ENCODE data around the gene CA12.

CA12 gene

GRCh38 chr15:63367900-63368299 is 13.7 kb downstream of the CA12 start:
- peaks cover 2% of the 10 kb centered on the region for H3K79me1 ChIP-seq (ENCODE audit: low read length)
- H3K4ac ChIP-seq (ENCODE audit: low read depth, low read length) = no peak overlapping the region
- no peak overlapping the region for H4K5ac ChIP-seq (ENCODE audit: low read length)
- H3K27me3 ChIP-seq (ENCODE audit: insufficient read depth, low read length, poor library complexity) = no peaks in the 10 kb centered on the region
- no peak overlapping the region for H3K18ac ChIP-seq (ENCODE audit: low read length)
- H4K8ac ChIP-seq (ENCODE audit: low read depth, low read length) = no peak overlapping the region
- H2AK5ac ChIP-seq (ENCODE audit: low read length) = no peak overlapping the region
- H3K9ac ChIP-seq (ENCODE audit: low read length) = no peak overlapping the region
- no peak overlapping the region for H2BK120ac ChIP-seq (ENCODE audit: low read depth, low read length)
- no peak overlapping the region for H3K23ac ChIP-seq (ENCODE audit: low read length)
- no peak overlapping the region for H3K56ac ChIP-seq (ENCODE audit: low read length)
- no peak for DNase-seq
- H3K36me3 ChIP-seq (ENCODE audit: control insufficient read depth, insufficient read depth, low read length) = no peaks in the 10 kb centered on the region
- no CpG with 5 or more reads among the region's 6 CpGs for WGBS (ENCODE audit: extremely low coverage, insufficient coverage, low lambda C conversion rate)
- peaks cover 2% of the 10 kb centered on the region for H3K4me1 ChIP-seq (ENCODE audit: control insufficient read depth, low read depth, low read length)
- H2BK15ac ChIP-seq (replicated peaks; ENCODE audit: low read depth) = no peak overlapping the region
- H3K4me2 ChIP-seq (ENCODE audit: low read length) = no peak overlapping the region
- H3K79me2 ChIP-seq (ENCODE audit: control insufficient read depth, insufficient read depth, low read length) = no peaks in the 10 kb centered on the region
- no peak overlapping the region for H3K4me3 ChIP-seq (ENCODE audit: low read length)
- H3K27ac ChIP-seq (ENCODE audit: low read depth, low read length) = no peak overlapping the region
- no peak overlapping the region for H2BK5ac ChIP-seq (ENCODE audit: low read length)

GRCh38 chr15:63367390-63367789 is 14.3 kb downstream of the CA12 start:
- DNase-seq = no peak

GRCh38 chr15:63366451-63366850 is 15.2 kb downstream of the CA12 start:
- Histone ChIP-seq H3K4ac (ENCODE audit: low read depth, low read length) (no peak overlapping the region), H2BK5ac (ENCODE audit: low read length) (no peak overlapping the region), H4K5ac (ENCODE audit: low read length) (no peak overlapping the region), H4K8ac (ENCODE audit: low read depth, low read length) (no peak overlapping the region), H3K27ac (ENCODE audit: low read depth, low read length) (no peak overlapping the region), H3K23ac (ENCODE audit: low read length) (no peak overlapping the region), H3K56ac (ENCODE audit: low read length) (no peak overlapping the region), H3K4me3 (ENCODE audit: low read length) (no peak overlapping the region), H3K79me2 (ENCODE audit: control insufficient read depth, insufficient read depth, low read length) (no peaks in the 10 kb centered on the region), H3K4me2 (ENCODE audit: low read length) (no peak overlapping the region), H3K18ac (ENCODE audit: low read length) (no peak overlapping the region), H3K79me1 (ENCODE audit: low read length) (no peaks in the 10 kb centered on the region), H3K27me3 (ENCODE audit: insufficient read depth, low read length, poor library complexity) (no peaks in the 10 kb centered on the region), H2BK120ac (ENCODE audit: low read depth, low read length) (no peak overlapping the region), H3K36me3 (ENCODE audit: control insufficient read depth, insufficient read depth, low read length) (no peaks in the 10 kb centered on the region), H2BK15ac (replicated peaks; ENCODE audit: low read depth) (no peak overlapping the region), H2AK5ac (ENCODE audit: low read length) (no peak overlapping the region), H3K9ac (ENCODE audit: low read length) (no peak overlapping the region), H3K4me1 (ENCODE audit: control insufficient read depth, low read depth, low read length) (peaks cover 2% of the 10 kb centered on the region)
- no peak for DNase-seq
- no CpG with 5 or more reads among the region's 2 CpGs for WGBS (ENCODE audit: extremely low coverage, insufficient coverage, low lambda C conversion rate)

More at GRCh38 chr15:63367390-63367789, 14.3 kb downstream of the CA12 start:
- H2BK120ac ChIP-seq (ENCODE audit: low read depth, low read length) = no peak overlapping the region
- H3K18ac ChIP-seq (ENCODE audit: low read length) = no peak overlapping the region
- no peak overlapping the region for H2BK15ac ChIP-seq (replicated peaks; ENCODE audit: low read depth)
- no peaks in the 10 kb centered on the region for H3K27me3 ChIP-seq (ENCODE audit: insufficient read depth, low read length, poor library complexity)
- H2BK5ac ChIP-seq (ENCODE audit: low read length) = no peak overlapping the region
- no peak overlapping the region for H2AK5ac ChIP-seq (ENCODE audit: low read length)
- no CpG with 5 or more reads among the region's 2 CpGs for WGBS (ENCODE audit: extremely low coverage, insufficient coverage, low lambda C conversion rate)
- no peak overlapping the region for H4K5ac ChIP-seq (ENCODE audit: low read length)
- H3K9ac ChIP-seq (ENCODE audit: low read length) = no peak overlapping the region
- no peaks in the 10 kb centered on the region for H3K79me1 ChIP-seq (ENCODE audit: low read length)
- no peak overlapping the region for H3K4ac ChIP-seq (ENCODE audit: low read depth, low read length)
- no peaks in the 10 kb centered on the region for H3K79me2 ChIP-seq (ENCODE audit: control insufficient read depth, insufficient read depth, low read length)
- H4K8ac ChIP-seq (ENCODE audit: low read depth, low read length) = no peak overlapping the region
- no peaks in the 10 kb centered on the region for H3K36me3 ChIP-seq (ENCODE audit: control insufficient read depth, insufficient read depth, low read length)
- peaks cover 2% of the 10 kb centered on the region for H3K4me1 ChIP-seq (ENCODE audit: control insufficient read depth, low read depth, low read length)
- no peak overlapping the region for H3K27ac ChIP-seq (ENCODE audit: low read depth, low read length)
- no peak overlapping the region for H3K4me2 ChIP-seq (ENCODE audit: low read length)
- H3K56ac ChIP-seq (ENCODE audit: low read length) = no peak overlapping the region
- H3K23ac ChIP-seq (ENCODE audit: low read length) = no peak overlapping the region
- no peak overlapping the region for H3K4me3 ChIP-seq (ENCODE audit: low read length)

GRCh38 chr15:63365273-63365680 is 16.4 kb downstream of the CA12 start:
- Histone ChIP-seq H3K4me1 (ENCODE audit: control insufficient read depth, low read depth, low read length) (peaks cover 2% of the 10 kb centered on the region), H3K23ac (ENCODE audit: low read length) (no peak overlapping the region), H3K79me2 (ENCODE audit: control insufficient read depth, insufficient read depth, low read length) (no peaks in the 10 kb centered on the region), H2BK120ac (ENCODE audit: low read depth, low read length) (no peak overlapping the region), H3K27me3 (ENCODE audit: insufficient read depth, low read length, poor library complexity) (no peaks in the 10 kb centered on the region), H2AK5ac (ENCODE audit: low read length) (no peak overlapping the region), H3K18ac (ENCODE audit: low read length) (no peak overlapping the region), H3K27ac (ENCODE audit: low read depth, low read length) (no peak overlapping the region), H2BK15ac (replicated peaks; ENCODE audit: low read depth) (no peak overlapping the region), H3K4ac (ENCODE audit: low read depth, low read length) (no peak overlapping the region), H4K5ac (ENCODE audit: low read length) (no peak overlapping the region), H4K8ac (ENCODE audit: low read depth, low read length) (no peak overlapping the region), H3K4me3 (ENCODE audit: low read length) (no peak overlapping the region), H3K79me1 (ENCODE audit: low read length) (no peaks in the 10 kb centered on the region), H3K36me3 (ENCODE audit: control insufficient read depth, insufficient read depth, low read length) (no peaks in the 10 kb centered on the region), H3K56ac (ENCODE audit: low read length) (no peak overlapping the region), H3K9ac (ENCODE audit: low read length) (no peak overlapping the region), H3K4me2 (ENCODE audit: low read length) (no peak overlapping the region), H2BK5ac (ENCODE audit: low read length) (no peak overlapping the region)
- no CpG with 5 or more reads among the region's 5 CpGs for WGBS (ENCODE audit: extremely low coverage, insufficient coverage, low lambda C conversion rate)
- no peak for DNase-seq

GRCh38 chr15:63364399-63365272 is 17.0 kb downstream of the CA12 start:
- Histone ChIP-seq H3K79me2 (ENCODE audit: control insufficient read depth, insufficient read depth, low read length) (no peaks in the 10 kb centered on the region), H3K4me1 (ENCODE audit: control insufficient read depth, low read depth, low read length) (peaks cover 2% of the 10 kb centered on the region), H2BK15ac (replicated peaks; ENCODE audit: low read depth) (no peak overlapping the region), H3K27ac (ENCODE audit: low read depth, low read length) (no peak overlapping the region), H2BK5ac (ENCODE audit: low read length) (no peak overlapping the region), H3K56ac (ENCODE audit: low read length) (no peak overlapping the region), H2BK120ac (ENCODE audit: low read depth, low read length) (no peak overlapping the region), H3K36me3 (ENCODE audit: control insufficient read depth, insufficient read depth, low read length) (no peaks in the 10 kb centered on the region), H4K5ac (ENCODE audit: low read length) (no peak overlapping the region), H3K4ac (ENCODE audit: low read depth, low read length) (no peak overlapping the region), H3K18ac (ENCODE audit: low read length) (no peak overlapping the region), H3K4me3 (ENCODE audit: low read length) (no peak overlapping the region), H3K4me2 (ENCODE audit: low read length) (no peak overlapping the region), H3K9ac (ENCODE audit: low read length) (no peak overlapping the region), H4K8ac (ENCODE audit: low read depth, low read length) (no peak overlapping the region), H3K27me3 (ENCODE audit: insufficient read depth, low read length, poor library complexity) (no peaks in the 10 kb centered on the region), H2AK5ac (ENCODE audit: low read length) (no peak overlapping the region), H3K79me1 (ENCODE audit: low read length) (no peaks in the 10 kb centered on the region), H3K23ac (ENCODE audit: low read length) (no peak overlapping the region)
- WGBS (ENCODE audit: extremely low coverage, insufficient coverage, low lambda C conversion rate) = no CpG with 5 or more reads among the region's 11 CpGs
- DNase-seq = peak; percentile 23

GRCh38 chr15:63363292-63363691 is 18.4 kb downstream of the CA12 start:
- Histone ChIP-seq H3K79me2 (ENCODE audit: control insufficient read depth, insufficient read depth, low read length) (no peaks in the 10 kb centered on the region), H2BK120ac (ENCODE audit: low read depth, low read length) (no peak overlapping the region), H3K4me1 (ENCODE audit: control insufficient read depth, low read depth, low read length) (peaks cover 2% of the 10 kb centered on the region), H4K5ac (ENCODE audit: low read length) (no peak overlapping the region), H3K9ac (ENCODE audit: low read length) (no peak overlapping the region), H3K27ac (ENCODE audit: low read depth, low read length) (no peak overlapping the region), H4K8ac (ENCODE audit: low read depth, low read length) (no peak overlapping the region), H2BK15ac (replicated peaks; ENCODE audit: low read depth) (no peak overlapping the region), H3K79me1 (ENCODE audit: low read length) (no peaks in the 10 kb centered on the region), H3K18ac (ENCODE audit: low read length) (no peak overlapping the region), H3K4ac (ENCODE audit: low read depth, low read length) (no peak overlapping the region), H3K23ac (ENCODE audit: low read length) (no peak overlapping the region), H2BK5ac (ENCODE audit: low read length) (no peak overlapping the region), H3K4me3 (ENCODE audit: low read length) (no peak overlapping the region), H3K4me2 (ENCODE audit: low read length) (no peak overlapping the region), H3K56ac (ENCODE audit: low read length) (no peak overlapping the region), H3K27me3 (ENCODE audit: insufficient read depth, low read length, poor library complexity) (no peaks in the 10 kb centered on the region), H3K36me3 (ENCODE audit: control insufficient read depth, insufficient read depth, low read length) (no peaks in the 10 kb centered on the region), H2AK5ac (ENCODE audit: low read length) (no peak overlapping the region)
- peak; percentile 15 for DNase-seq
- WGBS (ENCODE audit: extremely low coverage, insufficient coverage, low lambda C conversion rate) = no CpG with 5 or more reads among the region's 2 CpGs

Measured in mesendoderm (in vitro differentiated cells).